Panc1 (cell line): ENCODE results near the gene KLHL3. TPM values are rescaled to one million over a fixed set of nuclear protein-coding genes. Genes with fewer than 3 reads are reported as not detected.

ENCODE experiments used
- ATAC-seq: fragments of 200-7000 bp; cut with Tn5 transposase; 2 replicates; pipeline ENCODE4 v1.9.1; 2020; ENCODE audit warnings: mild to moderate bottlenecking, moderate library complexity
- BruUV-seq: library from RNA; stranded (reverse); fragments of 400-500 nt; replicated peaks from 2 replicates; lab custom pipeline; 2021; lab: Mats Ljungman, UMichigan
- CTCF ChIA-PET: fragments of 300-600 bp; sonication (Branson Sonifier 250); formaldehyde crosslinking; loops from one replicate; lab custom pipeline; 2022; ENCODE audit warnings: antibody characterized with exemption; lab: Charles Lee
- POLR2A ChIA-PET: fragments of 300-600 bp; sonication (Branson Sonifier 250); formaldehyde crosslinking; loops from one replicate; lab custom pipeline; 2022; ENCODE audit warnings: antibody characterized with exemption; lab: Charles Lee
- DNase-seq: peaks from one replicate; pipeline ENCODE4 v3.0.0-alpha.2; 2010; ENCODE audit warnings: low read depth, low spot score
- H3K27ac ChIP-seq: 2 replicates; pipeline ENCODE4 v1.5.1; 2011; ENCODE audit warnings: mild to moderate bottlenecking, low read length, inconsistent platforms
- H3K27me3 ChIP-seq: fragments of 200-500 bp; sonication (Bioruptor generic); 2 replicates; pipeline ENCODE4 v1.6.0; 2014; ENCODE audit warnings: low read length, inconsistent platforms; ENCODE audit not compliant: control insufficient read depth, insufficient read depth
- H3K36me3 ChIP-seq: fragments of 200-500 bp; sonication (Bioruptor generic); 2 replicates; pipeline ENCODE4 v1.5.1; 2014; ENCODE audit warnings: inconsistent platforms, mild to moderate bottlenecking, low read length, moderate library complexity; ENCODE audit not compliant: control insufficient read depth, insufficient read depth
- H3K4me1 ChIP-seq: 2 replicates; pipeline ENCODE4 v1.5.1; 2011; ENCODE audit warnings: inconsistent platforms, mild to moderate bottlenecking, low read length, moderate library complexity; ENCODE audit not compliant: control insufficient read depth, insufficient read depth
- H3K4me3 ChIP-seq, 2 experiments: 2 replicates each; pipeline ENCODE4 v1.5.1; 2011 to 2012; ENCODE audit warnings: low read depth in 2 of 2, low read length in 2 of 2, mild to moderate bottlenecking in 2 of 2, inconsistent platforms in 1 of 2, moderate library complexity in 1 of 2
- H3K9me3 ChIP-seq: fragments of 200-500 bp; sonication (Bioruptor generic); 2 replicates; pipeline ENCODE4 v1.5.1; 2014; ENCODE audit warnings: low read depth, mild to moderate bottlenecking, inconsistent platforms, low read length, moderate library complexity; ENCODE audit not compliant: control insufficient read depth, insufficient read depth
- POLR2AphosphoS5 ChIP-seq: IDR thresholded peaks from 2 replicates; pipeline ENCODE4 v1.6.1; 2012; ENCODE audit warnings: mild to moderate bottlenecking, low read depth, low read length, moderate library complexity
- SIN3A ChIP-seq: IDR thresholded peaks from 2 replicates; pipeline ENCODE4 v1.6.1; 2012; ENCODE audit warnings: low read depth, mild to moderate bottlenecking, low read length, moderate library complexity, borderline replicate concordance; ENCODE audit not compliant: insufficient read depth
- TCF7L2 ChIP-seq: IDR thresholded peaks from 2 replicates; pipeline ENCODE4 v1.6.1; 2011; ENCODE audit warnings: mild to moderate bottlenecking, low read depth, low read length, inconsistent platforms
- in situ Hi-C: cut with HindIII; loops from 2 replicates; pipeline ENCODE4 v1.10.0; 2016; ENCODE audit warnings: low sequenced_read_pairs, low pct_unique_long_range_greater_than_20kb
- intact Hi-C: fragments of 100-400 bp; cut with micrococcal nuclease; formaldehyde crosslinking; loops from one replicate; pipeline ENCODE4 v1.10.0; 2022; ENCODE audit not compliant: unreplicated experiment
- total RNA-seq: library from RNA; stranded (reverse); gene quantifications from one replicate; pipeline ENCODE4 v1.2.1, GENCODE V29; 2021; ENCODE audit not compliant: unreplicated experiment
- TF ChIP-seq, protein P1 (sequence below), 2 experiments: IDR thresholded peaks; 2 replicates each; pipeline ENCODE4 v1.6.1; 2011 to 2012; ENCODE audit warnings: low read depth in 2 of 2, control low read depth in 1 of 2, low read length in 1 of 2, mild to moderate bottlenecking in 1 of 2, moderate library complexity in 1 of 2; ENCODE audit not compliant: insufficient read depth in 1 of 2
- TF ChIP-seq, protein P2 (sequence below): fragments of 450-650 bp; IDR thresholded peaks from 2 replicates; pipeline ENCODE4 v1.5.1; 2017; ENCODE audit warnings: mild to moderate bottlenecking

KLHL3 gene
- total RNA-seq, 1 experiment from 2014 or later = 1.9 TPM

- H3K36me3 ChIP-seq = no peaks in the 10 kb centered on the region
- no peak overlapping the region for H3K4me3 ChIP-seq
- in situ Hi-C loops (no loop called here), intact Hi-C loops (no loop called here)
- no peaks in the 10 kb centered on the region for H3K9me3 ChIP-seq
- no peaks in the 10 kb centered on the region for H3K4me1 ChIP-seq
- BruUV-seq = no TSS peak
- ATAC-seq (no peak), DNase-seq (no peak)
- ChIA-PET POLR2A (no interaction called here), CTCF (interaction anchor here (0.6 kb wide), 1 partner anchor 103 kb away, joined by 5 read pairs; no protein-coding TSS in a partner anchor)
- TF ChIP-seq, protein P1, sequence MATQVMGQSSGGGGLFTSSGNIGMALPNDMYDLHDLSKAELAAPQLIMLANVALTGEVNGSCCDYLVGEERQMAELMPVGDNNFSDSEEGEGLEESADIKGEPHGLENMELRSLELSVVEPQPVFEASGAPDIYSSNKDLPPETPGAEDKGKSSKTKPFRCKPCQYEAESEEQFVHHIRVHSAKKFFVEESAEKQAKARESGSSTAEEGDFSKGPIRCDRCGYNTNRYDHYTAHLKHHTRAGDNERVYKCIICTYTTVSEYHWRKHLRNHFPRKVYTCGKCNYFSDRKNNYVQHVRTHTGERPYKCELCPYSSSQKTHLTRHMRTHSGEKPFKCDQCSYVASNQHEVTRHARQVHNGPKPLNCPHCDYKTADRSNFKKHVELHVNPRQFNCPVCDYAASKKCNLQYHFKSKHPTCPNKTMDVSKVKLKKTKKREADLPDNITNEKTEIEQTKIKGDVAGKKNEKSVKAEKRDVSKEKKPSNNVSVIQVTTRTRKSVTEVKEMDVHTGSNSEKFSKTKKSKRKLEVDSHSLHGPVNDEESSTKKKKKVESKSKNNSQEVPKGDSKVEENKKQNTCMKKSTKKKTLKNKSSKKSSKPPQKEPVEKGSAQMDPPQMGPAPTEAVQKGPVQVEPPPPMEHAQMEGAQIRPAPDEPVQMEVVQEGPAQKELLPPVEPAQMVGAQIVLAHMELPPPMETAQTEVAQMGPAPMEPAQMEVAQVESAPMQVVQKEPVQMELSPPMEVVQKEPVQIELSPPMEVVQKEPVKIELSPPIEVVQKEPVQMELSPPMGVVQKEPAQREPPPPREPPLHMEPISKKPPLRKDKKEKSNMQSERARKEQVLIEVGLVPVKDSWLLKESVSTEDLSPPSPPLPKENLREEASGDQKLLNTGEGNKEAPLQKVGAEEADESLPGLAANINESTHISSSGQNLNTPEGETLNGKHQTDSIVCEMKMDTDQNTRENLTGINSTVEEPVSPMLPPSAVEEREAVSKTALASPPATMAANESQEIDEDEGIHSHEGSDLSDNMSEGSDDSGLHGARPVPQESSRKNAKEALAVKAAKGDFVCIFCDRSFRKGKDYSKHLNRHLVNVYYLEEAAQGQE (IDR thresholded peaks at IDR 0.05; ENCODE audit: insufficient read depth in 1 of 2, low read depth in 2 of 2, low read length in 1 of 2) = no peak
- TF ChIP-seq, protein P2, sequence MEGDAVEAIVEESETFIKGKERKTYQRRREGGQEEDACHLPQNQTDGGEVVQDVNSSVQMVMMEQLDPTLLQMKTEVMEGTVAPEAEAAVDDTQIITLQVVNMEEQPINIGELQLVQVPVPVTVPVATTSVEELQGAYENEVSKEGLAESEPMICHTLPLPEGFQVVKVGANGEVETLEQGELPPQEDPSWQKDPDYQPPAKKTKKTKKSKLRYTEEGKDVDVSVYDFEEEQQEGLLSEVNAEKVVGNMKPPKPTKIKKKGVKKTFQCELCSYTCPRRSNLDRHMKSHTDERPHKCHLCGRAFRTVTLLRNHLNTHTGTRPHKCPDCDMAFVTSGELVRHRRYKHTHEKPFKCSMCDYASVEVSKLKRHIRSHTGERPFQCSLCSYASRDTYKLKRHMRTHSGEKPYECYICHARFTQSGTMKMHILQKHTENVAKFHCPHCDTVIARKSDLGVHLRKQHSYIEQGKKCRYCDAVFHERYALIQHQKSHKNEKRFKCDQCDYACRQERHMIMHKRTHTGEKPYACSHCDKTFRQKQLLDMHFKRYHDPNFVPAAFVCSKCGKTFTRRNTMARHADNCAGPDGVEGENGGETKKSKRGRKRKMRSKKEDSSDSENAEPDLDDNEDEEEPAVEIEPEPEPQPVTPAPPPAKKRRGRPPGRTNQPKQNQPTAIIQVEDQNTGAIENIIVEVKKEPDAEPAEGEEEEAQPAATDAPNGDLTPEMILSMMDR = no peak
- TF ChIP-seq SIN3A = no peak
- TF ChIP-seq TCF7L2 = no peak
- no peak for TF ChIP-seq POLR2AphosphoS5
- no peak overlapping the region for H3K27ac ChIP-seq
- H3K27me3 ChIP-seq = no peaks in the 10 kb centered on the region; the same call in 1 of the 2 replicates
Measured at GRCh38 chr5:137639645-137640044, 96.2 kb downstream of the KLHL3 start.

DNA sequence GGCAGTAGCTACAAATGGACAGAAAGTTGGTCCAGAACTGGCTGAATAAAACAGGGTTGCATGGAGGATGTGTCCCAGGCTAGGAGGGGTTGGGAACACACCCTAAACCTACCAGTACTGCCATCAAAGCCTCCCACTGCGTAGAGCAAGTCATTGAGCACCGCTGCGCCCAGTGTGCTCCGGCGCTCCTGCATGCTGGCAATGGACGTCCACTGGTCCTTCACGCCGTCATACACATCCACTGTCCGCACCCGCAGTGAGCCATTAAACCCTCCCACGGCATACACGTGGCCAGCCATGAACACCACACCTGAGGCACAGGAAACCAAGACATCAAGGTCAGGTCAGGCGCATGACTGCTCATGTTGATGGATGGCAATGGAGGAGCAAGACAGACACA is 97.0 kb downstream of the KLHL3 start:
- no peak overlapping the region for H3K27ac ChIP-seq
- H3K4me3 ChIP-seq = no peak overlapping the region
- no peaks in the 10 kb centered on the region for H3K36me3 ChIP-seq
- in situ Hi-C loops = no loop called here
- ChIA-PET POLR2A (no interaction called here), CTCF (no interaction called here)
- intact Hi-C loops = no loop called here
- no peaks in the 10 kb centered on the region; the same call in 1 of the 2 replicates for H3K27me3 ChIP-seq
- TF ChIP-seq, protein P1 (IDR thresholded peaks at IDR 0.05; ENCODE audit: insufficient read depth in 1 of 2, low read depth in 2 of 2, low read length in 1 of 2) = no peak
- TF ChIP-seq, protein P2 = no peak
- TF ChIP-seq SIN3A (no peak), TCF7L2 (no peak), POLR2AphosphoS5 (no peak)
- H3K9me3 ChIP-seq = no peaks in the 10 kb centered on the region
- H3K4me1 ChIP-seq = no peaks in the 10 kb centered on the region
- DNase-seq (no peak), ATAC-seq (no peak)
- no TSS peak for BruUV-seq
